CD4-positive, alpha-beta T cell treated with Interleukin-6 at 100 ng/mL for 8 hours (primary cell): Measurements from ENCODE around the gene PLEKHH3.

Experiments used
- DNase-seq: peaks from one replicate; pipeline ENCODE4 v3.0.0-alpha.2; 2020; ENCODE audit warnings: mixed read lengths, low spot score

PLEKHH3 gene

GRCh38 chr17:42676424-42677011 lies at the start of gene PLEKHH3:
Gene PLEKHH3 (minus strand): TSS chr17:42676994. CDS start chr17:42676563, 431 bp downstream.
- no peak for DNase-seq

- no peak for DNase-seq
Measured at GRCh38 chr17:42725143-42725542, 48.3 kb upstream of the PLEKHH3 start.

- DNase-seq, result no peak
Measured at GRCh38 chr17:42723636-42724035, 46.8 kb upstream of the PLEKHH3 start.

GRCh38 chr17:42720996-42721583 lies 44.3 kb upstream of the PLEKHH3 start:
- DNase-seq, result peak; percentile 58

GRCh38 chr17:42709561-42709960 lies 32.8 kb upstream of the PLEKHH3 start:
- no peak for DNase-seq

GRCh38 chr17:42708588-42708987 lies 31.8 kb upstream of the PLEKHH3 start:
- no peak for DNase-seq

- peak; percentile 63 for DNase-seq
Measured at GRCh38 chr17:42706732-42707131, 29.9 kb upstream of the PLEKHH3 start.

GRCh38 chr17:42704837-42705494 lies 28.2 kb upstream of the PLEKHH3 start:
- no peak for DNase-seq

GRCh38 chr17:42704490-42704836 lies 27.7 kb upstream of the PLEKHH3 start:
- no peak for DNase-seq

- DNase-seq, result no peak
Measured at GRCh38 chr17:42702446-42702845, 25.7 kb upstream of the PLEKHH3 start.

- no peak for DNase-seq
Measured at GRCh38 chr17:42700586-42701289, 23.9 kb upstream of the PLEKHH3 start.

- no peak for DNase-seq
Measured at GRCh38 chr17:42699415-42699740, 22.6 kb upstream of the PLEKHH3 start.

GRCh38 chr17:42698736-42699414 lies 22.1 kb upstream of the PLEKHH3 start:
- no peak for DNase-seq

- no peak for DNase-seq
Measured at GRCh38 chr17:42697108-42697811, 20.5 kb upstream of the PLEKHH3 start.

- DNase-seq, result no peak
Measured at GRCh38 chr17:42695500-42695899, 18.7 kb upstream of the PLEKHH3 start.

- no peak for DNase-seq
Measured at GRCh38 chr17:42694524-42694923, 17.7 kb upstream of the PLEKHH3 start.

GRCh38 chr17:42692489-42692888 lies 15.7 kb upstream of the PLEKHH3 start:
- DNase-seq, result no peak

- DNase-seq, result no peak
Measured at GRCh38 chr17:42691021-42691545, 14.3 kb upstream of the PLEKHH3 start.

- DNase-seq, result no peak
Measured at GRCh38 chr17:42690596-42690995, 13.8 kb upstream of the PLEKHH3 start.

GRCh38 chr17:42687707-42688320 lies 11.0 kb upstream of the PLEKHH3 start:
- DNase-seq, result no peak

GRCh38 chr17:42686520-42687128 lies 9.8 kb upstream of the PLEKHH3 start:
- no peak for DNase-seq
